ENCODE data around the gene AR. TPM values are rescaled to one million over a fixed set of nuclear protein-coding genes. Genes with fewer than 3 reads are reported as not detected.
"Not testable (repeated sequence)": the region's sequence is repeated elsewhere in the genome, so short reads cannot be mapped to it uniquely, and the experiment has no call there.

The AR gene
- total RNA-seq, 4 donors from 2014 or later, result 6.4 to 13.0 (median 10.2) TPM

DNA sequence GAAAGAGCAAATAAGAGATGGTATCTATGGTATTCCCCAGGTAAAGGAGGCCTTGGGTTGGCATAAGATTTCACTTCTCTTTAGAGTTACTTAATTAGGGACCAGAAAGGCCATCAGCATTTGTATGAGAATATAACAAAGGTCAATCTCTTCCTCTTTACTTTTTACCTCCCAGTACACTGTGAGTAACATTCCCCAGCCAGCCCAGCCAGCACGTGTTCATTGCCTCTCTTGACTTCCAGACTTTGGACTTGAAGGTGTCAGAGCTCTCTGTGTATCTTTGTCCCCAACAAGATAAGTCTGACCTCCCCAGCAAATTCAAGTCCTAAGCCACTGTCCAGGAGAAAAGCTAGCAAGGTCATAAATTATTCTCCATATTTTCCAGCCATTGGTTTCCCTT, 110.5 kb downstream of the AR start:
- TF ChIP-seq POLR2AphosphoS5 (IDR thresholded peaks at IDR 0.05), result no peak
- no peak for TF ChIP-seq POLR2A (IDR thresholded peaks at IDR 0.05)
- TF ChIP-seq, protein P1, sequence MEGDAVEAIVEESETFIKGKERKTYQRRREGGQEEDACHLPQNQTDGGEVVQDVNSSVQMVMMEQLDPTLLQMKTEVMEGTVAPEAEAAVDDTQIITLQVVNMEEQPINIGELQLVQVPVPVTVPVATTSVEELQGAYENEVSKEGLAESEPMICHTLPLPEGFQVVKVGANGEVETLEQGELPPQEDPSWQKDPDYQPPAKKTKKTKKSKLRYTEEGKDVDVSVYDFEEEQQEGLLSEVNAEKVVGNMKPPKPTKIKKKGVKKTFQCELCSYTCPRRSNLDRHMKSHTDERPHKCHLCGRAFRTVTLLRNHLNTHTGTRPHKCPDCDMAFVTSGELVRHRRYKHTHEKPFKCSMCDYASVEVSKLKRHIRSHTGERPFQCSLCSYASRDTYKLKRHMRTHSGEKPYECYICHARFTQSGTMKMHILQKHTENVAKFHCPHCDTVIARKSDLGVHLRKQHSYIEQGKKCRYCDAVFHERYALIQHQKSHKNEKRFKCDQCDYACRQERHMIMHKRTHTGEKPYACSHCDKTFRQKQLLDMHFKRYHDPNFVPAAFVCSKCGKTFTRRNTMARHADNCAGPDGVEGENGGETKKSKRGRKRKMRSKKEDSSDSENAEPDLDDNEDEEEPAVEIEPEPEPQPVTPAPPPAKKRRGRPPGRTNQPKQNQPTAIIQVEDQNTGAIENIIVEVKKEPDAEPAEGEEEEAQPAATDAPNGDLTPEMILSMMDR (IDR thresholded peaks at IDR 0.05), result no peak
- no peak for TF ChIP-seq EP300 (IDR thresholded peaks at IDR 0.05)
- 43% methylated on average over 1 of the region's 1 CpG for WGBS
- Histone ChIP-seq H3K27ac (no peak overlapping the region), H3K4me3 (no peak overlapping the region), H3K9me3 (no peaks in the 10 kb centered on the region), H3K4me1 (no peaks in the 10 kb centered on the region), H3K36me3 (no peaks in the 10 kb centered on the region), H3K27me3 (no peaks in the 10 kb centered on the region)
- DNase-seq (ENCODE audit: low spot score in 2 of 2), result no peak

DNA sequence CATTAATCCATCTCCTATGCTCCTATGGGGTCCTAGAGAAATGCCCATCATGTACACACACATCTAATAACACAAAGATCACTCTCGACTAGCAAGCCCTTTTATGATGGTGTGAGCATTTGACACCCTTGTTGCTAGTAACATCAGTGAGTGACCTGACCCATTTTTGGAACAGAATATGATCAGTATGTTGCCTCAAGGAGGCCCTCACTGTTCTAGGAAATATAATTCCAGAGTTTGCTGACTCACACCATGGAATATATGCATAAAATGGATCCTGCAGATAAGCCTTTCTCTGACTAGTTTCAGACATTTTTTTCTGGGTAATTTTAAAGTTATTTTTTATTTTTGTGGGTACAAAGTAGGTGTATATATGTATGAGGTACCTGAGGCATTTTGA, 121.8 kb downstream of the AR start:
- Histone ChIP-seq H3K36me3 (no peaks in the 10 kb centered on the region), H3K9me3 (no peaks in the 10 kb centered on the region), H3K4me1 (no peaks in the 10 kb centered on the region), H3K27ac (no peak overlapping the region), H3K4me3 (no peak overlapping the region), H3K27me3 (no peaks in the 10 kb centered on the region)
- 88% methylated on average over 1 of the region's 1 CpG for WGBS
- DNase-seq (ENCODE audit: low spot score in 2 of 2), result no peak
- no peak for TF ChIP-seq POLR2AphosphoS5 (IDR thresholded peaks at IDR 0.05)
- TF ChIP-seq, protein P1 (IDR thresholded peaks at IDR 0.05), result no peak

DNA sequence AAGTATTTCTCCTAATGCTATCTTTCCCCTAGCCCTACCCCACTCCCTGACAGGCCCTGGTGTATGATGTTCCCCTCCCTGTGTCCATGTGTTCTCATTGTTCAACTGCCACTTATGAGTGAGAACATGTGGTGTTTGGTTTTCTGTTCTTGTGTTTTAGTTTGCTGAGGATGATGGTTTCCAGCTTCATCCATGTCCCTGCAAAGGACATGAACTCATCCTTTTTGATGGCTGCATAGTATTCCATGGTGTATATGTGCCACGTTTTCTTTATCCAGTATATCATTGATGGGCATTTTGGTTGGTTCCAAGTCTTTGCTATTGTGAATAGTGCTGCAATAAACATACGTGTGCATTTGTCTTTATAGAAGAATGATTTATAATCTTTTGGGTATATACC, 126.9 kb downstream of the AR start:
- H3K36me3 ChIP-seq; DNase-seq (ENCODE audit: low spot score in 2 of 2); H3K4me3 ChIP-seq; H3K27me3 ChIP-seq; H3K9me3 ChIP-seq; H3K4me1 ChIP-seq; H3K27ac ChIP-seq: not testable (repeated sequence)
- 61% methylated on average over 2 of the region's 2 CpGs for WGBS

DNA sequence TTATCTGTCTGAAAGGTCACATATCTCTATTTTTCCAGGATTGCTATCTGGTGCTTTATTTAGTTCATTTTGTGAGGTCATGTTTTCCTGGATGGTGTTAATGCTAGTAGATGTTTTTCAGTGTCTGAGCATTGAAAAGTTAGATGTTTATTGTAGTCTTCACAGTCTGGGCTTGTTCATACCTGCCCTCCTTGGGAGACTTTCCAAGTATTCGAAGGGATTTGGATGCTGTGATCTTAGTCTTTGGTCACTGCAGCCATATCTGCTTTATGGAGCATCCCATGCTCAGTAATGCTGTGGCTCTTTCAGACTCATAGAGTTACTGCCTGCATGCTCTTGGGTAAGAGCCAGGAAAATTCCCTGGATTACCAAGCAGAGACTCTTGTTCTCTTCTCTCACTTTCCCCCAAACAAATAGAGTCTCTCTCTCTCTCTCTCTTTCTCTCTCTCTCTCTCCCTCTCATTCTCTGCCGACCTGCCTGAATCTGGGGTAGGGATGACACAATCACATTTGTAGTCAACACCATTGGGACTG, 130.0 kb downstream of the AR start:
- WGBS, result 51% methylated on average over 2 of the region's 2 CpGs
- no peak overlapping the region for H3K27ac ChIP-seq
- TF ChIP-seq POLR2A (IDR thresholded peaks at IDR 0.05), result no peak
- no peak for TF ChIP-seq EP300 (IDR thresholded peaks at IDR 0.05)
- TF ChIP-seq, protein P1 (IDR thresholded peaks at IDR 0.05), result no peak
- TF ChIP-seq POLR2AphosphoS5 (IDR thresholded peaks at IDR 0.05), result no peak
- no peak overlapping the region for H3K4me3 ChIP-seq
- no peaks in the 10 kb centered on the region for H3K9me3 ChIP-seq
- no peaks in the 10 kb centered on the region for H3K27me3 ChIP-seq
- H3K36me3 ChIP-seq, result no peaks in the 10 kb centered on the region
- no peak for DNase-seq (ENCODE audit: low spot score in 2 of 2)
- H3K4me1 ChIP-seq, result no peaks in the 10 kb centered on the region

DNA sequence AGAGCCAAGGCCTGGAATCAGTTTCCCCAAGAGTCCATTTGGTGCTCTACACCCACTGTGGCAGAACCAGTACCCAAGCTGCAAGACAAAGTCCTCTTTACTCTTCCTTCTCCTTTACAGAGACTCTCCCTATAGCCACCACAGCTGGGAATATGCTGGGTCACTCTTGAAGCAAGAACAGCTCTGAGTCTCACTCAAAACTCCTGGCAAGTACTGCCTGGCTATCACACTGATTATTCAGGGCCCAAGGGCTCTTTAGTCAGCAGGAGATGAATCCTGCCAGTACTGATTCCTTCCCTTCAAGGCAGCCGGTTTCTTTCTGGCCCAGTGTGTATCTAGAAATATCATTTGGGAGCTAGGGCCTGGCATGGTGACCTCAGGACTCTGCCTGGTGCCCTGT, 130.9 kb downstream of the AR start:
- DNase-seq (ENCODE audit: low spot score in 2 of 2), result no peak
- WGBS, result 38% methylated on average over 1 of the region's 1 CpG
- TF ChIP-seq POLR2AphosphoS5 (IDR thresholded peaks at IDR 0.05) (no peak), POLR2A (IDR thresholded peaks at IDR 0.05) (no peak), EP300 (IDR thresholded peaks at IDR 0.05) (no peak)
- TF ChIP-seq, protein P1 (IDR thresholded peaks at IDR 0.05), result no peak
- no peak overlapping the region for H3K27ac ChIP-seq
- H3K4me3 ChIP-seq, result no peak overlapping the region
- H3K4me1 ChIP-seq, result no peaks in the 10 kb centered on the region
- H3K27me3 ChIP-seq, result no peaks in the 10 kb centered on the region
- no peaks in the 10 kb centered on the region for H3K9me3 ChIP-seq
- no peaks in the 10 kb centered on the region for H3K36me3 ChIP-seq

DNA sequence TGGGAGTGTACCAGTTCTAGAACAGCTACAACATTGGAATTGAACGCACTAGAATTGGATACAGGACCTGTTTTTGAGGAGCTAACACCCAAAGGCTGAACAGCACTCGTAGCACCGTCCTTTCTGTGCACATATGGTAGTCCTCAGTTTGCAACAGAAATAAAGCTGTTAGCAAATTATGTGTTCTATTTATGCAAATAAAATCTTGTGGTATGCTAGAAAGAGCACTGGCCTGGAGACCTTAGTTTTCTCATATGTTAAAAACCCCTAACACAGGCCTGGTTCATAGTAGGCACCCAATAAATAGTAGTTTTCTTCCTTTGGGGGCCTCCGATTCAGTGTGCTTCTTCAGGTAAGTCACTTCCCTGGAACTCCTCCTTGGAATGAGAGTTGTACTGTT, 140.3 kb downstream of the AR start:
- no peak for DNase-seq (ENCODE audit: low spot score in 2 of 2)
- H3K4me3 ChIP-seq, result no peak overlapping the region
- TF ChIP-seq EP300 (IDR thresholded peaks at IDR 0.05) (no peak), POLR2A (IDR thresholded peaks at IDR 0.05) (no peak), POLR2AphosphoS5 (IDR thresholded peaks at IDR 0.05) (no peak)
- TF ChIP-seq, protein P1 (IDR thresholded peaks at IDR 0.05), result no peak
- 78% methylated on average over 4 of the region's 4 CpGs for WGBS
- H3K9me3 ChIP-seq, result no peaks in the 10 kb centered on the region
- no peak overlapping the region for H3K27ac ChIP-seq
- no peaks in the 10 kb centered on the region for H3K27me3 ChIP-seq
- H3K36me3 ChIP-seq, result peaks cover 2% of the 10 kb centered on the region
- no peaks in the 10 kb centered on the region for H3K4me1 ChIP-seq

Data from suprapubic skin (tissue), 4 donors.